Naive thymus-derived CD8-positive, alpha-beta T cell (primary cell): ENCODE data around the gene ATOX1. TPM values are rescaled to one million over a fixed set of nuclear protein-coding genes. Genes with fewer than 3 reads are reported as not detected.

ENCODE experiments used
- ATAC-seq, 2 donors: fragments of 150-1000 bp; cut with Tn5 transposase in 1 of 2; sonication (Bioruptor Pico), chemical (Tn5 transposase) in 1 of 2; 1 replicate in 1 of 2; 2 replicates in 1 of 2; pipeline ENCODE4 v1.10.0; 2021; ENCODE audit warnings: mild to moderate bottlenecking in 2 of 2, moderate library complexity in 2 of 2
- POLR2A ChIA-PET: fragments of 350-600 bp; sonication (Branson Sonifier 250); formaldehyde crosslinking; loops from one replicate; lab custom pipeline; 2021; ENCODE audit warnings: antibody characterized with exemption; lab: Charles Lee
- DNase-seq, 10 donors: peaks; one replicate each; pipeline versions ENCODE4 v3.0.0 to v3.0.0-alpha.2; 2020 to 2022
- H3K27ac Mint-ChIP-seq, 10 donors: one replicate each; pipeline ENCODE4 v1.8.0; 2020 to 2022; ENCODE audit warnings: mild to moderate bottlenecking in 10 of 10, mixed read lengths in 10 of 10, moderate library complexity in 4 of 10, inconsistent platforms in 1 of 10
- H3K27me3 Mint-ChIP-seq, 5 donors: one replicate each; pipeline ENCODE4 v1.8.0; 2021 to 2022; ENCODE audit warnings: mixed read lengths in 5 of 5
- H3K36me3 Mint-ChIP-seq, 3 donors: one replicate each; pipeline ENCODE4 v1.8.0; 2020 to 2022; ENCODE audit warnings: mixed read lengths in 3 of 3, mild to moderate bottlenecking in 2 of 3, inconsistent platforms in 1 of 3
- H3K4me1 Mint-ChIP-seq, 4 donors: one replicate each; pipeline ENCODE4 v1.8.0; 2021 to 2022; ENCODE audit warnings: mixed read lengths in 4 of 4
- H3K4me3 Mint-ChIP-seq, 10 donors: one replicate each; pipeline ENCODE4 v1.8.0; 2020 to 2022; ENCODE audit warnings: mild to moderate bottlenecking in 10 of 10, mixed read lengths in 10 of 10, moderate library complexity in 6 of 10, inconsistent platforms in 1 of 10
- H3K9me3 Mint-ChIP-seq, 9 donors: one replicate each; pipeline ENCODE4 v1.8.0; 2020 to 2022; ENCODE audit warnings: mixed read lengths in 9 of 9, mild to moderate bottlenecking in 3 of 9, inconsistent platforms in 1 of 9, moderate library complexity in 1 of 9
- polyA plus RNA-seq, 3 donors: library from polyadenylated mRNA; unstranded; fragments of 300-500 nt; fragmentation: Illumina TruSeq; gene quantifications; one replicate each; pipeline ENCODE4 v1.2.3, GENCODE V29; 2021
- total RNA-seq, 8 experiments: library from RNA in 2 of 8; stranded (reverse) in 2 of 8; gene quantifications; one replicate each; pipeline ENCODE4 v1.2.3 and lab custom pipeline; 2021 to 2026

The ATOX1 gene
- total and polyA plus RNA-seq, 5 experiments from 2014 or later = 26.8 to 58.7 (median 50.9) TPM

DNA sequence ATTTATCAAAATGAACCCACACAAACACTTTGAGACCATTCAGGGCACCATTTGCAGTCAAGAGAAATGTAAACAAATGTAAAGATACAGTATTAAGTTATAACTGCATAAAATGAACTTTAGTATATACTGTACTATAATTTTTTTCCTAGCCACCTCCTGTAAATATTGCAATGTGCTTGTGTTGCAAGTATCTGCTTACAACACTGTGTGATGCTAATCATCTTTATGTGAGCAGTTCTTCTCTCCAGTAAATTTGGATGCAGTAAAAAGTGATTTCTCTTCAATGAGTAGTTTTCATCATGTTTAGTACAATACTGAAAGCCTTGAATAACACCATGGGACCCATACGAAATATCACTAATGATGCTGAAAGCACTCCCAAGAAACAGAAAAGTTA, 22.8 kb upstream of the ATOX1 start:
- H3K9me3 Mint-ChIP-seq = no peaks in the 10 kb centered on the region
- H3K36me3 Mint-ChIP-seq = peaks cover 4 to 40% (median 11%) of the 10 kb centered on the region in 3 donors
- DNase-seq = no peak
- no peaks in the 10 kb centered on the region for H3K27me3 Mint-ChIP-seq
- ATAC-seq = no peak
- H3K4me1 Mint-ChIP-seq = peaks cover 32 to 91% (median 86%) of the 10 kb centered on the region in 4 donors
- peak overlapping the region in 7 of 10 donors; percentile 4 to 59 (median 27) for H3K27ac Mint-ChIP-seq
- POLR2A ChIA-PET = interaction anchor here (2.8 kb wide), 1 partner anchor 9 kb away, joined by 18 read pairs; the partner anchor contains the start of gene G3BP1
- peak overlapping the region in 9 of 10 donors; percentile 4 to 61 (median 33) for H3K4me3 Mint-ChIP-seq

DNA sequence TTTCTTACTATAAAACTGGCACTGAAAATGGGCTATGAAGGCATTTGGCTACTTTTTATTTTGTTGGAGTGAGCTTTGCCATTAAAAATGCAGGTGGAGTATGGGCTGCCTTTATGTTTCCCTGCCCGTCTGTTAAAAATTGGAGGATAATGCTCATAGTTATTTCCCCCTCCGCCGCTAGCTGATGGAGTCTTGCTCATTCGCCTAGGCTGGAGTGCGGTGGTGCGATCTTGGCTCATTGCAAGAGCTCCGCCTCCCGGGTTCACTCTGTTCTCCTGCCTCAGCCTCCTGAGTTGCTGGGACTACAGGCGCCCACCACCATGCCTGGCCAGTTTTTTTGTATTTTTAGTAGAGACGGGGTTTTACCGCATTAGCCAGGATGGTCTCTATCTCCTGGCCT, 21.9 kb upstream of the ATOX1 start:
- Mint-ChIP-seq H3K36me3 (peaks cover 4 to 46% (median 11%) of the 10 kb centered on the region in 3 donors), H3K27ac (peak overlapping the region in 6 of 10 donors; percentile 27 to 80 (median 49)), H3K4me1 (peaks cover 37 to 91% (median 87%) of the 10 kb centered on the region in 4 donors), H3K27me3 (no peaks in the 10 kb centered on the region), H3K4me3 (peak overlapping the region; percentile 24 to 73 (median 52)), H3K9me3 (no peaks in the 10 kb centered on the region)
- POLR2A ChIA-PET = interaction anchor here (2.8 kb wide), 1 partner anchor 8 kb away, joined by 18 read pairs; the partner anchor contains the start of gene G3BP1
- DNase-seq = no peak
- no peak for ATAC-seq

GRCh38 chr5:151779531-151780125, 21.2 kb upstream of the ATOX1 start:
- ATAC-seq (no peak), DNase-seq (no peak)
- peaks cover 4 to 47% (median 11%) of the 10 kb centered on the region in 3 donors for H3K36me3 Mint-ChIP-seq
- H3K4me1 Mint-ChIP-seq = peaks cover 36 to 92% (median 88%) of the 10 kb centered on the region in 4 donors
- H3K9me3 Mint-ChIP-seq = no peaks in the 10 kb centered on the region
- no peaks in the 10 kb centered on the region for H3K27me3 Mint-ChIP-seq
- peak overlapping the region in 6 of 10 donors; percentile 43 to 62 (median 58) for H3K27ac Mint-ChIP-seq
- H3K4me3 Mint-ChIP-seq = peak overlapping the region in 9 of 10 donors; percentile 1 to 70 (median 48)
- POLR2A ChIA-PET = interaction anchor here (2.8 kb wide), 1 partner anchor 8 kb away, joined by 18 read pairs; the partner anchor contains the start of gene G3BP1

DNA sequence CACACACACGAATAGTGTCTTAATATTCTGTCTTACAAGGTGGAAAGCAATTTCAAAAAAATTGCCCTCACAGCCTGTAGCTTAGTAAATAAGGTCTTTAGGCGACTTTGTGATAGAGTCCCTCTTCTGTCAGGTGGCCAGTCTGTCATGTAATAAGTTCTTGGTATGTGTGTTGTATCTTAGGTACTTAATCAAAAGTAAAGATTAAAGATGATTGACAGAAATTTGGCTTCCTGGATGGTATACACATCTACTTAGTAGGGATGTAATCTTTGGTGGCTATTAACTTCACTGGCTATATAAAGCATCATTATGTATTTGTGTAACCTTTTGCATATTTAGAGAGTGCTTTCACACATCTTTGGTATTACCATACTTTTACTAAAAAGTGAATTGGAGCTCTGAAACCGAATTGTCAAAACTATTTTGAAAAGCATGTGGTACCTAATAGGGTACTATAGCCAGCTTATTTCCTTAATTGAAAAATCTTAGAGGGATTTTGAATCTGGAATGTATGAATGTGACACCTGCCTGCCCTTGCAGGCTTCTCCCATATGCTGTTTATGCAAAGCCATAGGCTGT, 16.7 kb upstream of the ATOX1 start:
- no peaks in the 10 kb centered on the region for H3K9me3 Mint-ChIP-seq
- no peak for ATAC-seq
- DNase-seq = no peak
- no peaks in the 10 kb centered on the region for H3K27me3 Mint-ChIP-seq
- H3K4me1 Mint-ChIP-seq = peaks cover 35 to 75% (median 71%) of the 10 kb centered on the region in 4 donors
- POLR2A ChIA-PET = interaction anchor here (0.6 kb wide), 1 partner anchor 522 kb away, joined by 3 read pairs; no protein-coding TSS in a partner anchor
- peaks cover 4 to 42% (median 11%) of the 10 kb centered on the region in 3 donors for H3K36me3 Mint-ChIP-seq
- peak overlapping the region in 8 of 10 donors; percentile 13 to 80 (median 44) for H3K27ac Mint-ChIP-seq
- H3K4me3 Mint-ChIP-seq = peak overlapping the region in 9 of 10 donors; percentile 49 to 93 (median 70)

GRCh38 chr5:151773951-151774350, 15.5 kb upstream of the ATOX1 start:
- peak overlapping the region in 9 of 10 donors; percentile 34 to 70 (median 56) for H3K27ac Mint-ChIP-seq
- peaks cover under 1 to 35% (median 7%) of the 10 kb centered on the region in 3 donors for H3K36me3 Mint-ChIP-seq
- POLR2A ChIA-PET = interaction anchor here (0.7 kb wide), 1 partner anchor 13 kb away, joined by 5 read pairs; no protein-coding TSS in a partner anchor
- peaks cover 26 to 66% (median 66%) of the 10 kb centered on the region in 4 donors for H3K4me1 Mint-ChIP-seq
- no peaks in the 10 kb centered on the region for H3K9me3 Mint-ChIP-seq
- no peak for DNase-seq
- peak overlapping the region in 9 of 10 donors; percentile 83 to 98 (median 91) for H3K4me3 Mint-ChIP-seq
- no peaks in the 10 kb centered on the region for H3K27me3 Mint-ChIP-seq
- no peak for ATAC-seq

DNA sequence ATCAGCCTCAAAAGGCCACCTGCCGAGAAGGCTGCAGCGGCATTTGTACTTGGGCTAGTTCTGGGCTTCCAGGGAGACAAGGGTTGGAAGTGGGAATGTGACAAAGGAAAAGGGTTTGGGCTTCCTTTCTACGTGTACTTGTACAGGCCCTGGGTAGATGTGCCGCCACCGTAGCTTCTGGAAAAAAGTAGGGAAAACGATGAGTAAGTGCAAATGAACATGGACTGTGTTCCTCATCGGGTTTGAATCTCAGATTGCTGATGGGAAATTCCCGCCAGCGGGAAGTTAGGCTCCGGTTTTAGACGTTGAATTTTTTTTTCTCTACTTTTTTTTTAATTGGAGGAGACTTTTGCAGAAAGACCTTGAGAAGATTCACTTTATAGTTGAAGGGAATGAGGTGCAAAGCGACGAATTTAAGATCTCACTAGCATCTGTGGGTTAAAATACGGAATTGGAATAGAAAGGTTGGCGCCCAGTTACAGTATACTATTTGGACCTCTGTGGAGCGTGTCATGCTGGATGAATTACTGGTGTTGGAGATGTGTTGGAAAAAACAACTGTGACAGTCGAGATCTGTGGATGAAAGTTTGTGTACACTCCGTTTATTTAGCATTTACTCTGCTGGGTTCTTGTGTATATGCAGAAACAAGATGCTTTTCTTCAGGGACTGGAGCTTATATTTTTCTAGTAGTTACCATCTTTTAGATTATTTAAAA, 14.6 kb upstream of the ATOX1 start:
- peak overlapping the region in 8 of 10 donors; percentile 54 to 95 (median 92) for H3K27ac Mint-ChIP-seq
- H3K4me3 Mint-ChIP-seq = peak overlapping the region in 9 of 10 donors; percentile 83 to 98 (median 91)
- ATAC-seq (no peak), DNase-seq (peak in 1 of 10 donors; percentile 22)
- H3K4me1 Mint-ChIP-seq = peaks cover 29 to 61% (median 60%) of the 10 kb centered on the region in 4 donors
- H3K27me3 Mint-ChIP-seq = no peaks in the 10 kb centered on the region
- H3K36me3 Mint-ChIP-seq = peaks cover 0 to 25% (median 5%) of the 10 kb centered on the region in 3 donors
- no peaks in the 10 kb centered on the region for H3K9me3 Mint-ChIP-seq
- POLR2A ChIA-PET = interaction anchor here (0.8 to 5.9 kb wide), 3 partner anchors 8 to 17 kb away, joined by 3 to 152 read pairs (median 18); partner anchors contain the start of gene ATOX1

DNA sequence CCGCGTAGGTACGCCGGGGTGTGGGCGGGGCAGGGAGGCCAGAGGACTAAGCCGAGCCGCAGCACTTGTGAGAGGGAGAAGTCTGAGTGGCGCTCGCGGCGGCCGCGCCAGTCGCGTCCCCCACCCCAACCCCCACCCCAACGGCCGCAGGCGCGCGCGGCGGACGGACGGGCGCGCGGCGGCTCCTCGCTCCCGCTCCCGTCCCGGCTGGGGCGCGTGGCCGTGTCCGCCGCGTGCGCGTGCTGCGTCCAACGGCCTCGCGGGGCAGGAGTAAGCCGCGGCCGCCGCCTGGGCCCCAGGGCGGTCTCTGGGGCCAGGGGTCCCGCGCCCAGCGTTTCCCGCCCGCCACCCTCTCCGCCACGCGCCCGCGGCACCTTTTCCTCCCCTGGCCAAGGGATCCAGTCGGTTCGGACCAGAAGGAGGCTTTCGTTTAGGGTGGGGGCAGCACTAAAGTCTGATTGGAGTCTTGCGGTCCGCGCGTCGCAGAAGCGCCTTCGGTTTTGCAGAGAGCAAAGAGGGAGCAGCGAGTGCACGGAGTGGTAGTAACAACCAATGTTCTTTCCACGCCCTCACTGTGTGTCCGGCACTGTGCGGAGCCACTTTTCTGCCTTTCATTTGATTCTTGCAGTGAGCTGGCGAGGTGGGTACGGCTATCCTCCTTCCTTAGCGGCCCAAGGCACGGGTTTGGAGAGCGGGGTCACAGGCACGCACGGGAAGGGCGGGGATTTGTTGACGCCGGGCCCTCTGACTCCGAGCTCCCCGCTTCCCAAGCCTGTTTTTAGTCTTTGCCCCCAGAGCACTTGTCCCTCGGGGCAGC, 13.8 kb upstream of the ATOX1 start:
- Mint-ChIP-seq H3K36me3 (peaks cover 0 to 18% (median under 1%) of the 10 kb centered on the region in 3 donors), H3K4me1 (peaks cover 24 to 53% (median 52%) of the 10 kb centered on the region in 4 donors)

DNA sequence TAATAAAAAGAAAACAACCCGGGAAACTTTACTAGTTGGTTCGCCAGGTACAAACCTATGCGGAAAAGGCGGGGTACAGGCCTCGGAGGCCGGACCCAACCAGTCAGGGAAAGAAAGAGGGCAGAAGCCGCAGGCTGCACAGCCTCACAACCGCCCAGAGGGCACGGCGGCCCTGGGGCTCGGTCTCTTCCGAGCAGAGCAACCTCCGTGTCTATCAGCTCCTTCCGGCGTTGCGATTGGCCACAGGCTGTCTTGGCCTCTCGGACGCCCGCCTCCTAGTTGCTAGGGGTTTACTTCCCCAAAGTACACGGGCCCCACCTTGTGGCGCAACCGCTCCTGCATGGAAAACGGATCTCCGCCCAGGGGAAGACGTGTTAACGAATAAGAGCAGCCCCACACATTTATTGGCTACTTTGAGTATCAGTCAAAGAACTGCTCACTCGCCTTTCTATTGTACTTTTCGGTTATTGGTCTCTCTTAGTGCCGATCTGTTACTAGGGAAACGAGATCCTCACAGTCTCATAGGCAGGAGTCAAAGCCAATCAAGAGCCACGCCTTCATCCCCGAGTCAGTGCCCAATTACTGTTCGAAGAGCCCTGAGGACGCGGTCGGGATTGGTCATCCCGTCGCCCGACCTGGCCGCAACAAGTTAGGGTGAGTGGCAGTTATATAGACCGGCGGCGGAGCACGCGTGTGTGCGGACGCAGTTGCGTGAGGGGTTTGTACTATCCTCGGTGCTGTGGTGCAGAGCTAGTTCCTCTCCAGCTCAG, 13.0 kb upstream of the ATOX1 start, which contains the start of gene G3BP1:
Gene G3BP1 (plus strand): TSS at position 696 of the 770 bp plus-strand sequence. CDS start 14,667 bp downstream, outside the sequence.
- H3K27ac Mint-ChIP-seq = peak within 1 kb of the TSS in 8 of 10 donors; percentile 54 to 95 (median 92)
- peak; percentile 92 to 100 (median 99) for DNase-seq
- no peaks in the 10 kb centered on the region for H3K9me3 Mint-ChIP-seq
- H3K36me3 Mint-ChIP-seq = peaks cover 0 to 11% (median 0%) of the 10 kb centered on the region in 3 donors
- POLR2A ChIA-PET = interaction anchor here (0.6 to 5.9 kb wide), 32 partner anchors 10 to 1361 kb away, joined by 3 to 152 read pairs (median 4); partner anchors contain the start of genes ATOX1, GM2A, RBM22 and RPS14
- peaks cover 20 to 46% (median 45%) of the 10 kb centered on the region in 4 donors for H3K4me1 Mint-ChIP-seq
- H3K27me3 Mint-ChIP-seq = no peaks in the 10 kb centered on the region
- H3K4me3 Mint-ChIP-seq = peak within 1 kb of the TSS in 9 of 10 donors; percentile 83 to 98 (median 91)
- ATAC-seq = peak; percentile 77 to 79

More for the DNA sequence above, 13.8 kb upstream of the ATOX1 start:
- DNase-seq = peak in 8 of 10 donors; percentile 10 to 57 (median 41)
- H3K27ac Mint-ChIP-seq = peak overlapping the region in 8 of 10 donors; percentile 54 to 95 (median 92)
- H3K27me3 Mint-ChIP-seq = no peaks in the 10 kb centered on the region
- peak in 1 of 2 donors; percentile 1 for ATAC-seq
- H3K9me3 Mint-ChIP-seq = no peaks in the 10 kb centered on the region
- peak overlapping the region in 9 of 10 donors; percentile 83 to 98 (median 91) for H3K4me3 Mint-ChIP-seq
- POLR2A ChIA-PET = interaction anchor here (0.8 to 5.9 kb wide), 22 partner anchors 9 to 1362 kb away, joined by 3 to 152 read pairs (median 6); partner anchors contain the start of genes ATOX1, GM2A, RBM22 and SLC36A1

DNA sequence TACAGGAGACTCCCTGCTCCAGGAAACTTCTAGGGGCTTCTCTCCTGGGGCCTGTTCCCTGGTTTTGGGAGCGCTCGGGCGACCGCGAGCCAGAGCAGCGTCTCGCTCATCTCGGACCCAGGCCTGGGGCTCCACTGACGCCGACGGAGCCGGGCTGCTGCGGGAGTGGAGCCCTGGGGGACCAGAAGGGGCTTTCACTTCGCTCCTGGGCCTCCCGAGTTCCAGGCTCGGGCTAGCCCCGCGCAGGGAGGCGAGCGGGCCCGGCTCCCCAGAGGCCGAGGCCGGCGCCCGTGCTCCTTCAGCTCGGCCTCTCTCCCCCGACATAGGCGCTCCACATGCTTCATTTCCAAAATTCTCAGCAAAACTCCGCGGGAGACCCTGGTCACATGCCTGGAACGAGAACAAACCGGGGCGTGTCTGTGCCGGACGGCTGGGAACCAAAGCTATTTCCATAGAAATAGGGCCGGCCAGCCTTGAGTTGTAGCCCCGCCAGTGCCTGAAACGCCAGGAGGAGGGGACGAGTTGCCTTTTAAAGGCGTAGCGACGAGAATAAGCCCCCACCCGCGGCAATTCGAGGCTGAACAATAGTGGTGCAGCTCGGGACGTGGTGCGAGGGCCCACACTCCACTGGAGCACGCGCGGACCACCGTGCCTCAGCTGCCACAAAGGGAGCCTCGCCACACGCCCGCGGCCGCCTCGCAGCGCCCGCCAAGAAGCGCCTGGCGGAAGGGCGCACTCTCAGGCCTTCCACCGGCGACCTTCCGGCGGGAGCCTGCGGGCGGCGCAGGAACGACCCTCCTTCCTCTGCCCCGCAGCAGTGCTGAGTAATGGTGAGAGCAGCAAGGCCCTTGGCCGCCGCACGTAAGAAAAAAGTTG, 12.2 kb upstream of the ATOX1 start:
- Mint-ChIP-seq H3K4me1 (peaks cover 16 to 38% (median 37%) of the 10 kb centered on the region in 4 donors), H3K27ac (peak overlapping the region in 3 of 10 donors; percentile 89 to 90 (median 89)), H3K9me3 (no peaks in the 10 kb centered on the region), H3K4me3 (peak overlapping the region in 2 of 10 donors; percentile 70 to 77), H3K36me3 (peaks cover 0 to 3% (median 0%) of the 10 kb centered on the region in 3 donors), H3K27me3 (no peaks in the 10 kb centered on the region)
- peak; percentile 5 to 27 for ATAC-seq
- DNase-seq = peak in 4 of 10 donors; percentile 2 to 61 (median 51)
- POLR2A ChIA-PET = interaction anchor here (0.6 to 5.9 kb wide), 34 partner anchors 11 to 1360 kb away, joined by 3 to 152 read pairs (median 4); partner anchors contain the start of genes ATOX1, CCDC69, GM2A and RBM22
